Effector memory CD4-positive, alpha-beta T cell (primary cell): ENCODE results near the gene SERPINE3.

ENCODE experiments used
- DNase-seq, 3 donors: peaks; one replicate each; pipeline ENCODE4 v3.0.0-alpha.2; 2020
- H3K27ac ChIP-seq: 2 replicates; pipeline ENCODE4 v1.7.0; 2013; ENCODE audit warnings: mild to moderate bottlenecking, low read length, moderate library complexity; ENCODE audit not compliant: insufficient read depth, poor library complexity, severe bottlenecking
- H3K27me3 ChIP-seq: replicated peaks from 2 replicates; pipeline ENCODE4 v1.7.0; 2013; ENCODE audit warnings: mild to moderate bottlenecking, low read length; ENCODE audit not compliant: insufficient read depth, control insufficient read depth, poor library complexity, severe bottlenecking
- H3K36me3 ChIP-seq: 2 replicates; pipeline ENCODE4 v1.7.0; 2013; ENCODE audit warnings: mild to moderate bottlenecking, low read length, moderate library complexity; ENCODE audit not compliant: control insufficient read depth, insufficient read depth
- H3K4me1 ChIP-seq: 2 replicates; pipeline ENCODE4 v1.7.0; 2013; ENCODE audit warnings: low read length, mild to moderate bottlenecking; ENCODE audit not compliant: control insufficient read depth, insufficient read depth, poor library complexity, severe bottlenecking
- H3K4me3 ChIP-seq: 2 replicates; pipeline ENCODE4 v1.7.0; 2013; ENCODE audit warnings: low read length, low read depth, mild to moderate bottlenecking; ENCODE audit not compliant: insufficient read depth, poor library complexity, severe bottlenecking
- H3K9me3 ChIP-seq: 2 replicates; pipeline ENCODE4 v1.7.0; 2013; ENCODE audit warnings: mild to moderate bottlenecking, low read length, moderate library complexity; ENCODE audit not compliant: control insufficient read depth
- total RNA-seq, 3 donors: gene quantifications; one replicate each; lab custom pipeline; 2026; lab: John Stamatoyannopoulos, UW

SERPINE3 gene
- 0 reads per million in 3 donors for total RNA-seq

GRCh38 chr13:51339354-51339753 is at the start of gene SERPINE3:
Gene SERPINE3 (plus strand): TSS chr13:51339691. CDS start chr13:51341092, 1,401 bp downstream.
- Histone ChIP-seq H3K36me3 (no peaks in the 10 kb centered on the region), H3K27me3 (no peaks in the 10 kb centered on the region), H3K4me3 (no peak within 1 kb of the TSS), H3K9me3 (no peaks in the 10 kb centered on the region), H3K4me1 (no peaks in the 10 kb centered on the region), H3K27ac (no peak within 1 kb of the TSS)
- DNase-seq: no peak

- no peak for DNase-seq
- no peak overlapping the region for H3K4me3 ChIP-seq
- no peaks in the 10 kb centered on the region for H3K4me1 ChIP-seq
- H3K27me3 ChIP-seq: no peaks in the 10 kb centered on the region
- no peak overlapping the region for H3K27ac ChIP-seq
- no peaks in the 10 kb centered on the region for H3K36me3 ChIP-seq
- no peaks in the 10 kb centered on the region for H3K9me3 ChIP-seq
Measured at GRCh38 chr13:51291341-51291740, 48.1 kb upstream of the SERPINE3 start.

GRCh38 chr13:51292000-51292565 is 47.4 kb upstream of the SERPINE3 start:
- Histone ChIP-seq H3K36me3 (no peaks in the 10 kb centered on the region), H3K27me3 (no peaks in the 10 kb centered on the region), H3K4me3 (no peak overlapping the region), H3K27ac (no peak overlapping the region), H3K9me3 (no peaks in the 10 kb centered on the region), H3K4me1 (no peaks in the 10 kb centered on the region)
- DNase-seq: no peak

- H3K36me3 ChIP-seq: no peaks in the 10 kb centered on the region
- no peak overlapping the region for H3K4me3 ChIP-seq
- no peak for DNase-seq
- peaks cover 3% of the 10 kb centered on the region for H3K27me3 ChIP-seq
- no peaks in the 10 kb centered on the region for H3K4me1 ChIP-seq
- no peak overlapping the region for H3K27ac ChIP-seq
- no peaks in the 10 kb centered on the region for H3K9me3 ChIP-seq
Measured at GRCh38 chr13:51297556-51297955, 41.9 kb upstream of the SERPINE3 start.

- no peak overlapping the region for H3K4me3 ChIP-seq
- no peak overlapping the region for H3K27ac ChIP-seq
- H3K27me3 ChIP-seq: peaks cover 3% of the 10 kb centered on the region
- no peak for DNase-seq
- H3K36me3 ChIP-seq: no peaks in the 10 kb centered on the region
- H3K9me3 ChIP-seq: no peaks in the 10 kb centered on the region
- H3K4me1 ChIP-seq: no peaks in the 10 kb centered on the region
Measured at GRCh38 chr13:51298812-51299211, 40.7 kb upstream of the SERPINE3 start.

GRCh38 chr13:51303063-51303552 is 36.4 kb upstream of the SERPINE3 start:
- Histone ChIP-seq H3K4me3 (no peak overlapping the region), H3K27ac (no peak overlapping the region), H3K9me3 (no peaks in the 10 kb centered on the region), H3K36me3 (no peaks in the 10 kb centered on the region), H3K4me1 (no peaks in the 10 kb centered on the region), H3K27me3 (peaks cover 3% of the 10 kb centered on the region)
- DNase-seq: no peak

GRCh38 chr13:51303882-51304281 is 35.6 kb upstream of the SERPINE3 start:
- H3K27ac ChIP-seq: no peak overlapping the region
- H3K36me3 ChIP-seq: no peaks in the 10 kb centered on the region
- no peaks in the 10 kb centered on the region for H3K4me1 ChIP-seq
- H3K27me3 ChIP-seq: no peaks in the 10 kb centered on the region
- no peak overlapping the region for H3K4me3 ChIP-seq
- DNase-seq: no peak
- H3K9me3 ChIP-seq: no peaks in the 10 kb centered on the region

GRCh38 chr13:51305271-51305967 is 34.1 kb upstream of the SERPINE3 start:
- Histone ChIP-seq H3K9me3 (no peaks in the 10 kb centered on the region), H3K27ac (no peak overlapping the region), H3K27me3 (no peaks in the 10 kb centered on the region), H3K36me3 (no peaks in the 10 kb centered on the region), H3K4me3 (no peak overlapping the region), H3K4me1 (no peaks in the 10 kb centered on the region)
- no peak for DNase-seq

- Histone ChIP-seq H3K4me3 (no peak overlapping the region), H3K27me3 (no peaks in the 10 kb centered on the region), H3K27ac (no peak overlapping the region), H3K4me1 (no peaks in the 10 kb centered on the region), H3K9me3 (no peaks in the 10 kb centered on the region), H3K36me3 (no peaks in the 10 kb centered on the region)
- no peak for DNase-seq
Measured at GRCh38 chr13:51308781-51309180, 30.7 kb upstream of the SERPINE3 start.

- no peak overlapping the region for H3K4me3 ChIP-seq
- no peaks in the 10 kb centered on the region for H3K27me3 ChIP-seq
- no peak overlapping the region for H3K27ac ChIP-seq
- H3K36me3 ChIP-seq: no peaks in the 10 kb centered on the region
- no peaks in the 10 kb centered on the region for H3K4me1 ChIP-seq
- no peak for DNase-seq
- no peaks in the 10 kb centered on the region for H3K9me3 ChIP-seq
Measured at GRCh38 chr13:51311231-51311630, 28.3 kb upstream of the SERPINE3 start.
